ENCODE measurements around the gene PDIA5.

GRCh38 chr3:123039178-123039577 is 27.6 kb upstream of the PDIA5 start:
- TF ChIP-seq, protein P1, sequence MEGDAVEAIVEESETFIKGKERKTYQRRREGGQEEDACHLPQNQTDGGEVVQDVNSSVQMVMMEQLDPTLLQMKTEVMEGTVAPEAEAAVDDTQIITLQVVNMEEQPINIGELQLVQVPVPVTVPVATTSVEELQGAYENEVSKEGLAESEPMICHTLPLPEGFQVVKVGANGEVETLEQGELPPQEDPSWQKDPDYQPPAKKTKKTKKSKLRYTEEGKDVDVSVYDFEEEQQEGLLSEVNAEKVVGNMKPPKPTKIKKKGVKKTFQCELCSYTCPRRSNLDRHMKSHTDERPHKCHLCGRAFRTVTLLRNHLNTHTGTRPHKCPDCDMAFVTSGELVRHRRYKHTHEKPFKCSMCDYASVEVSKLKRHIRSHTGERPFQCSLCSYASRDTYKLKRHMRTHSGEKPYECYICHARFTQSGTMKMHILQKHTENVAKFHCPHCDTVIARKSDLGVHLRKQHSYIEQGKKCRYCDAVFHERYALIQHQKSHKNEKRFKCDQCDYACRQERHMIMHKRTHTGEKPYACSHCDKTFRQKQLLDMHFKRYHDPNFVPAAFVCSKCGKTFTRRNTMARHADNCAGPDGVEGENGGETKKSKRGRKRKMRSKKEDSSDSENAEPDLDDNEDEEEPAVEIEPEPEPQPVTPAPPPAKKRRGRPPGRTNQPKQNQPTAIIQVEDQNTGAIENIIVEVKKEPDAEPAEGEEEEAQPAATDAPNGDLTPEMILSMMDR (conservative IDR thresholded peaks at IDR 0.05), result no peak
- no peak for TF ChIP-seq ZFX (IDR thresholded peaks at IDR 0.05)
